ENCODE results near the gene RETN.

The RETN gene

GRCh38 chr19:7657131-7657751 lies 11.6 kb upstream of the RETN start:
- H3K9ac ChIP-seq (ENCODE audit: low read length in 5 of 5) = no peak overlapping the region
- no peak overlapping the region for H3K4me3 ChIP-seq (ENCODE audit: low read depth in 1 of 5, low read length in 5 of 5)
- H3K27ac ChIP-seq (ENCODE audit: low read depth, low read length) = no peak overlapping the region
- H3K27me3 ChIP-seq (ENCODE audit: control insufficient read depth in 5 of 5, insufficient read depth in 4 of 5, low read length in 5 of 5) = no peaks in the 10 kb centered on the region
- peaks cover under 1 to 7% (median 2%) of the 10 kb centered on the region in 5 donors for H3K4me1 ChIP-seq (ENCODE audit: control insufficient read depth in 5 of 5, insufficient read depth in 5 of 5, low read length in 5 of 5)
- H3K36me3 ChIP-seq (ENCODE audit: control insufficient read depth in 5 of 5, insufficient read depth in 5 of 5, low read length in 5 of 5) = no peaks in the 10 kb centered on the region
- no peaks in the 10 kb centered on the region for H3K9me3 ChIP-seq (ENCODE audit: control insufficient read depth in 5 of 5, low read length in 5 of 5)

DNA sequence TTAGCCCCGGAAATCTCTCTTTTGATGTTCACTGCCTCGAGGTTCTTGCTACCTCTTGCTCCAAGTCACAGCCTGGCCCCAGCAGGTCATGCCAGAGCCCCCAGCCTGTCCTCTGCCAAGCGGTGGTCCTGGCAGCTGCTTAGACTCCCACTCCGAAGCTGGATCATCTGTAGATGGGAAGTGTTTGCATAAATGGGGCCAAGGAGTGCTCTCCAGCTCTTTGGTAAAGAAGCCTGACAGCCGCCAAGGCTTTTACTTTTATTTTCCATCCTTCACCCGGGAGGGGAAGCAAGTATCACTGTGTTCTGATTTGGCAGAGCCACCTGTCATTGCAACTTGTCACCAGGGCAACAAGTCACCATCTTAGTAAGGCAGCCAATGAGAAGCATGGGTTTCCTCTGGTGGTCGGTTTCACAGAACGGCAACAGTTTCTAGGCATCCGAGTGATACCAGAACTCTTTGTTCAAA lies 10.6 kb upstream of the RETN start:
- Histone ChIP-seq H3K4me3 (ENCODE audit: low read depth in 1 of 5, low read length in 5 of 5) (no peak overlapping the region), H3K4me1 (ENCODE audit: control insufficient read depth in 5 of 5, insufficient read depth in 5 of 5, low read length in 5 of 5) (peaks cover 0 to 5% (median 0%) of the 10 kb centered on the region in 5 donors), H3K9me3 (ENCODE audit: control insufficient read depth in 5 of 5, low read length in 5 of 5) (no peaks in the 10 kb centered on the region), H3K27ac (ENCODE audit: low read depth, low read length) (no peak overlapping the region), H3K9ac (ENCODE audit: low read length in 5 of 5) (no peak overlapping the region), H3K27me3 (ENCODE audit: control insufficient read depth in 5 of 5, insufficient read depth in 4 of 5, low read length in 5 of 5) (peaks cover 0 to 4% (median 0%) of the 10 kb centered on the region in 5 donors), H3K36me3 (ENCODE audit: control insufficient read depth in 5 of 5, insufficient read depth in 5 of 5, low read length in 5 of 5) (no peaks in the 10 kb centered on the region)

DNA sequence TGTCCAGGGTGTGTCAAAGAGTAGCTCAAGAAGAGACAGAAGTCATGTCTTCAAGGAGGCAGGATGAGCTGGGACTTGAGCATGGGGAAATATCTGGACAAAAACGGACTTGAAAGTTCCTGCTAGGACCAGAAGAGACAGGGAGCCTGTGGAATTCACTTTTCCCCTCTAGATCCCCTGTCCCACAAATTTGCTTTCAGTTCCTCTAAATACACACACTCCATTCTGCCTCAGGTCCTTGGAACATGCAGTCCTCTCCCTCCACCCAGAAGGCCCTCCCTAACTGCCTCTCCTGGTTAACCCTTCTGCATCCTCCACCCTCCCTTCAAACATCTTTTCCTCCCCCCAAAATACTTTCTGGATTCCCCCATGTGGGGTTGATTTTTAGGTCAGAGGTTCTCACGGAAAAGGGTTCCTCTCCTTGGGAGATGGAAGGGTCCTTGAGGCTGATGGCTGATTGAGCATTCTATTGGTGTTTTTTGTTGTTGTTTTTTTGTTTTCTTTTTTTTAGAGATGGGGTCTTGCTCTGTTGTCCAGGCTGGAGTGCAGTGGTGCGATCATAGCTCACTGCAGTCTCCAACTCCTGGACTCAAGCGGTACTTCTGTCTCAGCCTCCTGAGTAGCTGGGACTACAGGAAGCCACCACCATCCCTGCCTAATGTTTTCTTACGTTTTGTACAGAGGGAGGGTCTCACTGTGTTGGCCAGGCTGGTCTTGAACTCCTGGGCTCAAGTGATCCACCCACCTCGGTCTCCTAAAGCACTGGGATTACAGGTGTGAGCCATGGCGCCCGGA lies 6.9 kb upstream of the RETN start:
- Histone ChIP-seq H3K9ac (ENCODE audit: low read length in 5 of 5) (no peak overlapping the region), H3K4me3 (ENCODE audit: low read depth in 1 of 5, low read length in 5 of 5) (no peak overlapping the region), H3K4me1 (ENCODE audit: control insufficient read depth in 5 of 5, insufficient read depth in 5 of 5, low read length in 5 of 5) (peaks cover 0 to 5% (median 0%) of the 10 kb centered on the region in 5 donors), H3K9me3 (ENCODE audit: control insufficient read depth in 5 of 5, low read length in 5 of 5) (no peaks in the 10 kb centered on the region), H3K27ac (ENCODE audit: low read depth, low read length) (no peak overlapping the region), H3K27me3 (ENCODE audit: control insufficient read depth in 5 of 5, insufficient read depth in 4 of 5, low read length in 5 of 5) (peaks cover 0 to 7% (median 0%) of the 10 kb centered on the region in 5 donors), H3K36me3 (ENCODE audit: control insufficient read depth in 5 of 5, insufficient read depth in 5 of 5, low read length in 5 of 5) (no peaks in the 10 kb centered on the region)

DNA sequence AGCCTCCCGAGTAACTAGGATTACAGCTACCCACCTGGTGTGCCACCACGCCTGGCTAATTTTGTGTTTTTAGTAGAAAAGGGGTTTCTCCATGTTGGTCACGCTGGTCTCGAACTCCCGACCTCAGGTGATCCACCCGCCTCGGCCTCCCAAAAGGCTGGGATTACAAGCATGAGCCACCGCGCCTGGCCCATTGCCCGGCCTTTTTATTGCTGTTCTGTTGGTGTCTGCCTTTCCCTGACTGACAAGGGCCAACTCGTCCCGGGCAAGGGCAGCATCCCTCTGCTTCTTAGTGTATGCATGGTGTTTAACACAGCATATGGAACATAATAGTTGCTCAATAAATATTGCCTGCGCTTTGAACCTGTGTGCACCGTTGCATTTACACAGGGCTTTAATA lies 6.2 kb upstream of the RETN start:
- no peak overlapping the region for H3K27ac ChIP-seq (ENCODE audit: low read depth, low read length)
- no peak overlapping the region for H3K4me3 ChIP-seq (ENCODE audit: low read depth in 1 of 5, low read length in 5 of 5)
- H3K9ac ChIP-seq (ENCODE audit: low read length in 5 of 5) = no peak overlapping the region
- no peaks in the 10 kb centered on the region for H3K9me3 ChIP-seq (ENCODE audit: control insufficient read depth in 5 of 5, low read length in 5 of 5)
- peaks cover 0 to 7% (median 0%) of the 10 kb centered on the region in 5 donors for H3K27me3 ChIP-seq (ENCODE audit: control insufficient read depth in 5 of 5, insufficient read depth in 4 of 5, low read length in 5 of 5)
- H3K36me3 ChIP-seq (ENCODE audit: control insufficient read depth in 5 of 5, insufficient read depth in 5 of 5, low read length in 5 of 5) = no peaks in the 10 kb centered on the region
- H3K4me1 ChIP-seq (ENCODE audit: control insufficient read depth in 5 of 5, insufficient read depth in 5 of 5, low read length in 5 of 5) = peaks cover 0 to 5% (median 0%) of the 10 kb centered on the region in 5 donors

GRCh38 chr19:7663706-7664105 lies 5.1 kb upstream of the RETN start:
- Histone ChIP-seq H3K9me3 (ENCODE audit: control insufficient read depth in 5 of 5, low read length in 5 of 5) (no peaks in the 10 kb centered on the region), H3K4me3 (ENCODE audit: low read depth in 1 of 5, low read length in 5 of 5) (no peak overlapping the region), H3K36me3 (ENCODE audit: control insufficient read depth in 5 of 5, insufficient read depth in 5 of 5, low read length in 5 of 5) (no peaks in the 10 kb centered on the region), H3K27me3 (ENCODE audit: control insufficient read depth in 5 of 5, insufficient read depth in 4 of 5, low read length in 5 of 5) (peaks cover 0 to 7% (median 0%) of the 10 kb centered on the region in 5 donors), H3K4me1 (ENCODE audit: control insufficient read depth in 5 of 5, insufficient read depth in 5 of 5, low read length in 5 of 5) (no peaks in the 10 kb centered on the region), H3K9ac (ENCODE audit: low read length in 5 of 5) (no peak overlapping the region), H3K27ac (ENCODE audit: low read depth, low read length) (no peak overlapping the region)

DNA sequence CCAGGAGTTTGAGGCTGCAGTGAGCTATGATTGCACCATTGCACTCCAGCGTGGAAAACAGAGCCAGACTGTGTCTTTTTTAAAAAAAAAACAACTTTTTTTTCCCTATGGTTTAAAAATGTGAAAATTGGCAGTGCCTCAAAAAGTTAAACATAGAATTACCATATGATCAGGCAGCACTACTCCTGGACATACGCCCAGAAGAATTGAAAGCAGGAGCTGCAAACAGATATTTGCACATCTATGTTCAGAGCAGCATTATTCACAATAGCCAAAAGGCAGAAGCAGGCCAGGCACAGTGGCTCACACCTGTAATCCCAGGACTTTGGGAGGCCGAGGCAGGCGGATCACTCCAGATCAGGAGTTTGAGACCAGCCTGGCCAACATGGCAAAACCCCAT lies 3.8 kb upstream of the RETN start:
- Histone ChIP-seq H3K27ac (ENCODE audit: low read depth, low read length) (no peak overlapping the region), H3K36me3 (ENCODE audit: control insufficient read depth in 5 of 5, insufficient read depth in 5 of 5, low read length in 5 of 5) (no peaks in the 10 kb centered on the region), H3K9me3 (ENCODE audit: control insufficient read depth in 5 of 5, low read length in 5 of 5) (no peaks in the 10 kb centered on the region), H3K4me3 (ENCODE audit: low read depth in 1 of 5, low read length in 5 of 5) (no peak overlapping the region), H3K9ac (ENCODE audit: low read length in 5 of 5) (no peak overlapping the region), H3K27me3 (ENCODE audit: control insufficient read depth in 5 of 5, insufficient read depth in 4 of 5, low read length in 5 of 5) (peaks cover 0 to 16% (median 6%) of the 10 kb centered on the region in 5 donors), H3K4me1 (ENCODE audit: control insufficient read depth in 5 of 5, insufficient read depth in 5 of 5, low read length in 5 of 5) (peaks cover 0 to under 1% (median 0%) of the 10 kb centered on the region in 5 donors)

DNA sequence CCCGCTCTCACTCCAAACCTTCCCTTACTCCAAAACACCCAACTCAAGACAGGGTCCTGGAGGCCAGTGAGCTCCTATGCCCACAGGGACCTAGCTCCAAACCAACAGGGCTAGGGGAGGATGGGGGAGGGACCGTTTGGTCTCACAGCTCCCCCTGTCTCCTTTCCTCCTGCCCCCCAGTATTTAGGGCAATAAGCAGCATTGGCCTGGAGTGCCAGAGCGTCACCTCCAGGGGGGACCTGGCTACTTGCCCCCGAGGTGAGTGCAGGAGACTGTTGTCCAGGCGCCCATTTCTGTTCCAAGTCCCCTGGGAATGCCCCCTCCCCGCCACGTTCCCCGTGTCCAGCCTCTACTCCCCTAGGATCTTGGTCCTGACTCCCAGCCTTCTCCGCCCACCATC lies 792 bp downstream of the RETN start:
- Histone ChIP-seq H3K4me3 (ENCODE audit: low read depth in 1 of 5, low read length in 5 of 5) (no peak overlapping the region), H3K27me3 (ENCODE audit: control insufficient read depth in 5 of 5, insufficient read depth in 4 of 5, low read length in 5 of 5) (peaks cover 4 to 23% (median 20%) of the 10 kb centered on the region in 5 donors), H3K36me3 (ENCODE audit: control insufficient read depth in 5 of 5, insufficient read depth in 5 of 5, low read length in 5 of 5) (no peaks in the 10 kb centered on the region)

DNA sequence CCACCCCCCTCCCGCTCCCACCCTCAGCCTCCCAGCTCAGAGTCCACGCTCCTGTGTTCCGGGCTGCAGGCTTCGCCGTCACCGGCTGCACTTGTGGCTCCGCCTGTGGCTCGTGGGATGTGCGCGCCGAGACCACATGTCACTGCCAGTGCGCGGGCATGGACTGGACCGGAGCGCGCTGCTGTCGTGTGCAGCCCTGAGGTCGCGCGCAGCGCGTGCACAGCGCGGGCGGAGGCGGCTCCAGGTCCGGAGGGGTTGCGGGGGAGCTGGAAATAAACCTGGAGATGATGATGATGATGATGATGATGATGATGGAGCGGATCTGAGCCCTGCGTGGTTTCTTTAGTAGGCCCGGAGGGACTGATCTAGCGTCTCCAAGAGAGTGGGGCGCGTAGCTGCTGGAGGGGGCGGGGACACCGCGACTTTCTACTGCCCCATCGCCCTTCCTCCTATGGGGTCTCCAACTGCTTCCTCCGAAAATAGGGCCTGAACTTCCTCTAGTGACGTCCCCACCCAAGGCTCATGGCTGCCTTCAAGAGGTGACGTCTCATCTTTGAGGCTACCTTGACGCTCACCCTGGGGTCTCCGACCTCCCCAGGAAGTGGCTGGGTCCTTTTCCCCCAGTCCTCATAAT lies 1.4 kb downstream of the RETN start:
- H3K9ac ChIP-seq (ENCODE audit: low read length in 5 of 5) = no peak overlapping the region

More for the DNA sequence above, 792 bp downstream of the RETN start:
- Histone ChIP-seq H3K9me3 (ENCODE audit: control insufficient read depth in 5 of 5, low read length in 5 of 5) (peaks cover 0 to 7% (median 5%) of the 10 kb centered on the region in 5 donors), H3K9ac (ENCODE audit: low read length in 5 of 5) (no peak overlapping the region), H3K4me1 (ENCODE audit: control insufficient read depth in 5 of 5, insufficient read depth in 5 of 5, low read length in 5 of 5) (peaks cover 0 to 5% (median 0%) of the 10 kb centered on the region in 5 donors), H3K27ac (ENCODE audit: low read depth, low read length) (no peak overlapping the region)

GRCh38 chr19:7670790-7671189 lies 1.9 kb downstream of the RETN start:
- peaks cover 0 to 7% (median 5%) of the 10 kb centered on the region in 5 donors for H3K9me3 ChIP-seq (ENCODE audit: control insufficient read depth in 5 of 5, low read length in 5 of 5)
- no peak overlapping the region for H3K27ac ChIP-seq (ENCODE audit: low read depth, low read length)
- H3K9ac ChIP-seq (ENCODE audit: low read length in 5 of 5) = no peak overlapping the region
- no peaks in the 10 kb centered on the region for H3K36me3 ChIP-seq (ENCODE audit: control insufficient read depth in 5 of 5, insufficient read depth in 5 of 5, low read length in 5 of 5)
- H3K27me3 ChIP-seq (ENCODE audit: control insufficient read depth in 5 of 5, insufficient read depth in 4 of 5, low read length in 5 of 5) = peaks cover 4 to 23% (median 20%) of the 10 kb centered on the region in 5 donors
- no peak overlapping the region for H3K4me3 ChIP-seq (ENCODE audit: low read depth in 1 of 5, low read length in 5 of 5)
- H3K4me1 ChIP-seq (ENCODE audit: control insufficient read depth in 5 of 5, insufficient read depth in 5 of 5, low read length in 5 of 5) = peaks cover 0 to 5% (median 0%) of the 10 kb centered on the region in 5 donors

More for the DNA sequence above, 1.4 kb downstream of the RETN start:
- Histone ChIP-seq H3K36me3 (ENCODE audit: control insufficient read depth in 5 of 5, insufficient read depth in 5 of 5, low read length in 5 of 5) (no peaks in the 10 kb centered on the region), H3K27ac (ENCODE audit: low read depth, low read length) (no peak overlapping the region), H3K27me3 (ENCODE audit: control insufficient read depth in 5 of 5, insufficient read depth in 4 of 5, low read length in 5 of 5) (peaks cover 4 to 23% (median 20%) of the 10 kb centered on the region in 5 donors), H3K4me1 (ENCODE audit: control insufficient read depth in 5 of 5, insufficient read depth in 5 of 5, low read length in 5 of 5) (peaks cover 0 to 5% (median 0%) of the 10 kb centered on the region in 5 donors), H3K4me3 (ENCODE audit: low read depth in 1 of 5, low read length in 5 of 5) (peak overlapping the region in 1 of 5 donors; percentile 32), H3K9me3 (ENCODE audit: control insufficient read depth in 5 of 5, low read length in 5 of 5) (peaks cover 0 to 7% (median 5%) of the 10 kb centered on the region in 5 donors)

All from subcutaneous abdominal adipose tissue (tissue), 5 donors.